ENCODE measurements around the gene USP6NL. TPM values are rescaled to one million over a fixed set of nuclear protein-coding genes. Genes with fewer than 3 reads are reported as not detected.

USP6NL gene
- total RNA-seq, 1 experiment from 2014 or later, result 38.7 TPM

DNA sequence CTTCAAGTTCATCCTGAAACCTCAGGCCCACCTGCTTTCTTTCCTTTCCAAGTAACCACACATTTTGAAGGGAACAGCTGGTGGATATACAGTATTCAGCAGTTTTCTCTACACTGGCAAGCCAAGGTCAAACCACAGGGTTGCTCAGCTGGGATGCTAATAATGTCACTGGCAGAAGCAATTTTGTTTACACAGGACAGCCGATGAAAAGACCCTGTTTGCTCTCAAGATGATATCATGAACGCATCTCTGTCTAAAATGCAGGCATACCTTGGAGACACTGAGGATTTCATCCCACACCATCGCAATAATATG is 186.2 kb downstream of the USP6NL start:
- Histone ChIP-seq H3K27ac (ENCODE audit: low read depth, low read length, poor library complexity, severe bottlenecking) (no peak overlapping the region), H3K4me1 (ENCODE audit: insufficient read depth, low read length, poor library complexity, severe bottlenecking) (no peaks in the 10 kb centered on the region), H3K4me3 (ENCODE audit: low read depth, low read length, poor library complexity, severe bottlenecking) (no peak overlapping the region), H3K9me3 (ENCODE audit: low read depth, low read length, poor library complexity, severe bottlenecking) (no peaks in the 10 kb centered on the region), H3K27me3 (replicated peaks; ENCODE audit: insufficient read depth, low read depth, low read length, poor library complexity) (no peaks in the 10 kb centered on the region), H3K36me3 (ENCODE audit: insufficient read depth, low read length, poor library complexity, severe bottlenecking) (no peaks in the 10 kb centered on the region)
- CTCF ChIA-PET, result no interaction called here
- intact Hi-C loops (cut with micrococcal nuclease; ENCODE audit: unreplicated experiment), result no loop called here
- no peak for DNase-seq (ENCODE audit: low spot score)
- BruUV-seq (replicated peaks), result no TSS peak
- POLR2A ChIA-PET (ENCODE audit: low non-redundant PET), result no interaction called here
- TF ChIP-seq EZH2 (IDR thresholded peaks at IDR 0.05; ENCODE audit: borderline replicate concordance, low read depth, low read length, poor library complexity, severe bottlenecking) (no peak), CTCF (conservative IDR thresholded peaks at IDR 0.05; ENCODE audit: low read depth, low read length) (no peak)

GRCh38 chr10:11424456-11425295 is 186.8 kb downstream of the USP6NL start:
- DNase-seq (ENCODE audit: low spot score), result peak; percentile 73
- BruUV-seq (replicated peaks), result no TSS peak
- Histone ChIP-seq H3K36me3 (ENCODE audit: insufficient read depth, low read length, poor library complexity, severe bottlenecking) (no peaks in the 10 kb centered on the region), H3K27me3 (replicated peaks; ENCODE audit: insufficient read depth, low read depth, low read length, poor library complexity) (no peaks in the 10 kb centered on the region), H3K27ac (ENCODE audit: low read depth, low read length, poor library complexity, severe bottlenecking) (no peak overlapping the region), H3K4me1 (ENCODE audit: insufficient read depth, low read length, poor library complexity, severe bottlenecking) (no peaks in the 10 kb centered on the region), H3K4me3 (ENCODE audit: low read depth, low read length, poor library complexity, severe bottlenecking) (no peak overlapping the region), H3K9me3 (ENCODE audit: low read depth, low read length, poor library complexity, severe bottlenecking) (no peaks in the 10 kb centered on the region)
- CTCF ChIA-PET, result interaction anchor here (0.5 to 1.2 kb wide), 6 partner anchors 16 to 341 kb away, joined by 3 to 9 read pairs (median 4); no protein-coding TSS in a partner anchor
- POLR2A ChIA-PET (ENCODE audit: low non-redundant PET), result no interaction called here
- intact Hi-C loops (cut with micrococcal nuclease; ENCODE audit: unreplicated experiment), result loop anchor here (1.0 kb wide), 1 partner anchor 334 kb away; no protein-coding TSS in a partner anchor
- TF ChIP-seq EZH2 (IDR thresholded peaks at IDR 0.05; ENCODE audit: borderline replicate concordance, low read depth, low read length, poor library complexity, severe bottlenecking) (no peak), CTCF (conservative IDR thresholded peaks at IDR 0.05; ENCODE audit: low read depth, low read length) (peak; percentile 98)

DNA sequence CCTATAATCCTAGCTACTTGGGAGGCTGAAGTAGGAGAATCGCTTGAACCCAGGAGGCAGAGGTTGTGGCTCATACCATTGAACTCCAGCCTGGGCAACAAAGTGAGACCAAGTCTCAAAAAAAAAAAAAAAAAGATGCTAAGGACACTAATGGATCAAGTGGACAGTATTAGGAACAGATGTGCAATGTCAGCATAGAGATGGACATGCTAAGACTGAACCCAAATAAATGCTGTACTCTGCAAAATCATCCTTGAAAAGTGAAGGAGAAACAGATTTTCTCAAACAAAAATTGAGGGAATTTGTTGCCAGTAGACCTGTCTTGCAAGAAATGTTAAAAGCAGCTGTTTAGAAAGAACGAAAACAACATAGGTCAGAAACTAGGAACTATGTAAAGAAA is 194.5 kb downstream of the USP6NL start:
- H3K4me3 ChIP-seq (ENCODE audit: low read depth, low read length, poor library complexity, severe bottlenecking), result no peak overlapping the region
- no TSS peak for BruUV-seq (replicated peaks)
- no peak overlapping the region for H3K27ac ChIP-seq (ENCODE audit: low read depth, low read length, poor library complexity, severe bottlenecking)
- H3K36me3 ChIP-seq (ENCODE audit: insufficient read depth, low read length, poor library complexity, severe bottlenecking), result no peaks in the 10 kb centered on the region
- no peaks in the 10 kb centered on the region for H3K27me3 ChIP-seq (replicated peaks; ENCODE audit: insufficient read depth, low read depth, low read length, poor library complexity)
- ChIA-PET CTCF (no interaction called here), POLR2A (ENCODE audit: low non-redundant PET) (no interaction called here)
- no peaks in the 10 kb centered on the region for H3K4me1 ChIP-seq (ENCODE audit: insufficient read depth, low read length, poor library complexity, severe bottlenecking)
- intact Hi-C loops (cut with micrococcal nuclease; ENCODE audit: unreplicated experiment), result no loop called here
- H3K9me3 ChIP-seq (ENCODE audit: low read depth, low read length, poor library complexity, severe bottlenecking), result no peaks in the 10 kb centered on the region
- DNase-seq (ENCODE audit: low spot score), result no peak
- TF ChIP-seq EZH2 (IDR thresholded peaks at IDR 0.05; ENCODE audit: borderline replicate concordance, low read depth, low read length, poor library complexity, severe bottlenecking) (no peak), CTCF (conservative IDR thresholded peaks at IDR 0.05; ENCODE audit: low read depth, low read length) (no peak)

Measured in A673 (cell line).